Neural cell (in vitro differentiated cells): ENCODE measurements around the gene DNAI1. TPM values are rescaled to one million over a fixed set of nuclear protein-coding genes. Genes with fewer than 3 reads are reported as not detected.

Experiments used
- H2AFZ ChIP-seq: fragments of 200-600, 300-800 bp; sonication (generic), shearing (Covaris generic); 2 replicates; pipeline ENCODE4 v1.6.0; 2014; ENCODE audit warnings: low read depth, mild to moderate bottlenecking, antibody characterized with exemption, low read length, moderate library complexity
- H3F3A ChIP-seq: fragments of 200-600 bp; shearing (Covaris generic); 2 replicates; pipeline ENCODE4 v1.6.1; 2016; ENCODE audit warnings: mild to moderate bottlenecking, moderate library complexity, mixed read lengths, antibody characterized with exemption, low read length; ENCODE audit not compliant: insufficient read depth, poor library complexity, severe bottlenecking
- H3K27ac ChIP-seq: fragments of 200-600, 300-800 bp; sonication (generic), shearing (Covaris generic); 2 replicates; pipeline ENCODE4 v1.5.1; 2014; ENCODE audit warnings: mild to moderate bottlenecking, low read length, moderate library complexity
- H3K27me3 ChIP-seq: fragments of 300-800, 200-600 bp; sonication (generic), shearing (Covaris generic); 2 replicates; pipeline ENCODE4 v1.6.0; 2014; ENCODE audit warnings: mild to moderate bottlenecking, low read depth, low read length, moderate library complexity; ENCODE audit not compliant: insufficient read depth
- H3K36me3 ChIP-seq: fragments of 300-800, 200-600 bp; sonication (generic), shearing (Covaris generic); 2 replicates; pipeline ENCODE4 v1.5.1; 2014; ENCODE audit warnings: mild to moderate bottlenecking, antibody characterized with exemption, low read length, moderate library complexity; ENCODE audit not compliant: insufficient read depth
- H3K4me2 ChIP-seq: fragments of 300-800, 200-600 bp; sonication (generic), shearing (Covaris generic); 2 replicates; pipeline ENCODE4 v1.6.0; 2014; ENCODE audit warnings: mild to moderate bottlenecking, low read length
- H3K4me3 ChIP-seq: fragments of 300-800, 200-600 bp; sonication (generic), shearing (Covaris generic); 2 replicates; pipeline ENCODE4 v1.5.1; 2014; ENCODE audit warnings: mild to moderate bottlenecking, low read length, moderate library complexity
- H3K79me2 ChIP-seq: fragments of 200-600 bp; shearing (Covaris generic); replicated peaks from 2 replicates; pipeline ENCODE4 v1.6.0; 2014; ENCODE audit warnings: mild to moderate bottlenecking, low read length, moderate library complexity; ENCODE audit not compliant: insufficient read depth
- H3K9ac ChIP-seq: fragments of 300-800, 200-600 bp; sonication (generic), shearing (Covaris generic); 2 replicates; pipeline ENCODE4 v1.6.1; 2016; ENCODE audit warnings: mild to moderate bottlenecking, low read length, mixed read lengths
- H3K9me2 ChIP-seq: fragments of 200-600 bp; shearing (Covaris generic); 2 replicates; pipeline ENCODE4 v1.6.1; 2016; ENCODE audit warnings: mild to moderate bottlenecking, low read length, mixed read lengths; ENCODE audit not compliant: insufficient read depth
- H3K9me3 ChIP-seq: fragments of 200-600, 300-800 bp; sonication (generic), shearing (Covaris generic); 2 replicates; pipeline ENCODE4 v1.6.1; 2016; ENCODE audit warnings: mild to moderate bottlenecking, mixed run types, low read length, moderate library complexity, mixed read lengths
- H4K20me1 ChIP-seq: fragments of 200-600 bp; shearing (Covaris generic); 2 replicates; pipeline ENCODE4 v1.6.1; 2016; ENCODE audit warnings: mild to moderate bottlenecking, mixed run types; ENCODE audit not compliant: insufficient read depth
- CTCF ChIP-seq: fragments of 450-650 bp; IDR thresholded peaks from 2 replicates; pipeline ENCODE4 v1.5.1; 2014; ENCODE audit warnings: antibody characterized with exemption, mild to moderate bottlenecking, moderate library complexity; ENCODE audit not compliant: poor library complexity, severe bottlenecking
- EP300 ChIP-seq: fragments of 450-650 bp; conservative IDR thresholded peaks from 2 replicates; pipeline ENCODE4 v1.6.1; 2014; ENCODE audit warnings: antibody characterized with exemption, mild to moderate bottlenecking, moderate library complexity; ENCODE audit not compliant: poor library complexity, severe bottlenecking
- EZH2 ChIP-seq: fragments of 200-600, 300-800 bp; shearing (Covaris generic), sonication (generic); IDR thresholded peaks from 2 replicates; pipeline ENCODE4 v1.6.1; 2014; ENCODE audit warnings: antibody characterized with exemption, low read length, borderline replicate concordance, mild to moderate bottlenecking; ENCODE audit not compliant: insufficient read depth, poor library complexity, severe bottlenecking
- MXI1 ChIP-seq: fragments of 450-650 bp; conservative IDR thresholded peaks from 2 replicates; pipeline ENCODE4 v1.6.1; 2014; ENCODE audit warnings: antibody characterized with exemption, mild to moderate bottlenecking; ENCODE audit not compliant: poor library complexity, severe bottlenecking
- POLR2AphosphoS5 ChIP-seq: IDR thresholded peaks from 2 replicates; pipeline ENCODE4 v1.6.1; 2012
- RAD21 ChIP-seq: fragments of 450-650 bp; conservative IDR thresholded peaks from 2 replicates; pipeline ENCODE4 v1.6.1; 2014; ENCODE audit warnings: antibody characterized with exemption, mild to moderate bottlenecking, moderate library complexity
- REST ChIP-seq: IDR thresholded peaks from 2 replicates; pipeline ENCODE4 v1.6.1; 2012; ENCODE audit warnings: borderline replicate concordance
- SMC3 ChIP-seq: fragments of 450-650 bp; conservative IDR thresholded peaks from 2 replicates; pipeline ENCODE4 v1.6.1; 2014; ENCODE audit warnings: antibody characterized with exemption, mild to moderate bottlenecking, moderate library complexity; ENCODE audit not compliant: poor library complexity
- TAF1 ChIP-seq: IDR thresholded peaks from 2 replicates; pipeline ENCODE4 v1.6.1; 2012; ENCODE audit warnings: low read depth
- polyA plus RNA-seq: library from polyadenylated mRNA; depleted of rRNA; stranded (reverse); fragments of >200 nt; gene quantifications from 2 replicates; pipeline ENCODE4 v1.2.3, GENCODE V29; 2014

DNAI1 gene
- polyA plus RNA-seq, 1 donor from 2014 or later, result 0.99 TPM

- Histone ChIP-seq H3K9ac (no peak overlapping the region), H3K79me2 (no peaks in the 10 kb centered on the region), H3K9me3 (no peaks in the 10 kb centered on the region), H3K27ac (no peak overlapping the region), H3K27me3 (no peaks in the 10 kb centered on the region), H2AFZ (no peak overlapping the region), H3K4me2 (no peak overlapping the region), H3K9me2 (no peaks in the 10 kb centered on the region), H3K4me3 (no peak overlapping the region), H4K20me1 (no peaks in the 10 kb centered on the region), H3F3A (no peaks in the 10 kb centered on the region), H3K36me3 (peaks cover 8% of the 10 kb centered on the region)
- TF ChIP-seq RAD21, result no peak
Observed at GRCh38 chr9:34558919-34559623, 100.5 kb downstream of the DNAI1 start.

GRCh38 chr9:34559624-34560455 lies 101.2 kb downstream of the DNAI1 start:
- Histone ChIP-seq H3K36me3 (peaks cover 8% of the 10 kb centered on the region), H3K9me2 (no peaks in the 10 kb centered on the region), H3K4me2 (no peak overlapping the region), H3K9me3 (no peaks in the 10 kb centered on the region), H3K27ac (no peak overlapping the region), H4K20me1 (no peaks in the 10 kb centered on the region), H3K27me3 (no peaks in the 10 kb centered on the region), H3K4me3 (no peak overlapping the region), H3K9ac (no peak overlapping the region), H2AFZ (no peak overlapping the region), H3K79me2 (no peaks in the 10 kb centered on the region), H3F3A (no peaks in the 10 kb centered on the region)
- TF ChIP-seq TAF1, result no peak
- no peak for TF ChIP-seq RAD21
- TF ChIP-seq POLR2AphosphoS5, result no peak
- no peak for TF ChIP-seq CTCF
- TF ChIP-seq EZH2, result no peak
- no peak for TF ChIP-seq SMC3
- no peak for TF ChIP-seq MXI1
- no peak for TF ChIP-seq EP300
- TF ChIP-seq REST, result no peak
